GF-D8 (cell line): ENCODE data around the gene SOHLH1.
"Not testable (repeated sequence)": the region's sequence is repeated elsewhere in the genome, so short reads cannot be mapped to it uniquely, and the experiment has no call there.

Experiments used
- DNase-seq: peaks from one replicate; lab custom pipeline; 2025; lab: John Stamatoyannopoulos, UW

The SOHLH1 gene

GRCh38 chr9:135677641-135678168 is 21.6 kb downstream of the SOHLH1 start:
- DNase-seq: no peak

GRCh38 chr9:135676891-135677290 is 22.4 kb downstream of the SOHLH1 start:
- no peak for DNase-seq

- DNase-seq: no peak
Measured at GRCh38 chr9:135674977-135675376, 24.3 kb downstream of the SOHLH1 start.

GRCh38 chr9:135673941-135674340 is 25.3 kb downstream of the SOHLH1 start:
- no peak for DNase-seq

- not testable (repeated sequence) for DNase-seq
Measured at GRCh38 chr9:135672786-135673185, 26.5 kb downstream of the SOHLH1 start.

DNA sequence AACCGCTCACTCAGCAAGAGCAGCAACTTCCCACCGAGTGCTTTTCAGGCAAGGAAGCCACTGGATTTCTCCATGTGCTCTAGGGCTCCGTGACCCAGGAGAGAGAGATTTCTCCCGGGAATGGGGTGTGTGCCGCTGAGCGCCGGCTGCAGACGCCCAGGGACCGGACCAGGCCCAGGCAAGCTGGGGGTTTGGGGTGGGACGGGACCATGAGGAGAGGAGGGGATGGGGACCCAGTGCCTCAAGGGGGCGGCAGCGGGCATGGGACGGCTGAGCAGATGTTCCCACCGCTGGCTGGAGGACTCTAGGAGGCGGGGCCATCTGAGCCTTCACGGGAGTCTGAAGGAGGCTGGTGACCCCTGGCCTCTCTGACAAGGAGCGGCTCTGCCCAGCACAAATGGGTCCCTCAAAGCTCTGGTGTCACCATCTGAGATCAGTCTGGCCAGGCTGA is 27.7 kb downstream of the SOHLH1 start:
- DNase-seq: no peak

- no peak for DNase-seq
Measured at GRCh38 chr9:135670721-135671590, 28.3 kb downstream of the SOHLH1 start.

DNA sequence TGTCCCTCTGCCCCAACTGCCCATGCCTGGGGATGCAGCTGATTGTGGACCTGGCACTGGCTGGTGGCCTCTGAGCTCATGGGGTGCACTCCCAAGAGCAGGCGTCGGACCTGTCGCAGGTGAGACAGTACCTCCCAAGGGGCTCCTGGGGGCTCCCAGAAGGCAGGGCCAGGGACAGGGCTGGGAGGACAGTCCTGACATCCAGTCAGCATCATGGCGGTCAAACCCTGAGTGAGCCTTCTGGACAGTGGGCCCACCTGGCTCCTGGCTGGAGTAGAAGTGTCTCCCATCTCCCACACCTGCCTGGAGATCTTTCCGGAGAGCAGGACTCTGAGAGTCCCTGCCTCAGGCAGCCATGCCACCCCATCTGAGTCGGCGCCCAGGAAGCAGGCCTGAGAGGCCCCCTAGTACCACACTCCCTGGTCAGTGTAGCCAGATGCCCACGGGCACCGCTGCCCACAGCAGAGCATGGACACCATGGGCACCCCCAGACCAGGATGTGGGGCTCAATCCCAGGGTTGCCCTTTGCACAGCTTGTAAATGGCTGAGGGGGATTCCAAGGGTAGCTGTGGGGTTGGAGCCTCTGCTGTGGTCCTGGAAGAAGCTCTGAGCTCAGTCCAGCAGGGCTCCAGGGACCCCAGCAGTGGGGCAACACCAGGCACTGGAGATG is 29.5 kb downstream of the SOHLH1 start:
- DNase-seq: no peak

GRCh38 chr9:135669018-135669417 is 30.3 kb downstream of the SOHLH1 start:
- not testable (repeated sequence) for DNase-seq

DNA sequence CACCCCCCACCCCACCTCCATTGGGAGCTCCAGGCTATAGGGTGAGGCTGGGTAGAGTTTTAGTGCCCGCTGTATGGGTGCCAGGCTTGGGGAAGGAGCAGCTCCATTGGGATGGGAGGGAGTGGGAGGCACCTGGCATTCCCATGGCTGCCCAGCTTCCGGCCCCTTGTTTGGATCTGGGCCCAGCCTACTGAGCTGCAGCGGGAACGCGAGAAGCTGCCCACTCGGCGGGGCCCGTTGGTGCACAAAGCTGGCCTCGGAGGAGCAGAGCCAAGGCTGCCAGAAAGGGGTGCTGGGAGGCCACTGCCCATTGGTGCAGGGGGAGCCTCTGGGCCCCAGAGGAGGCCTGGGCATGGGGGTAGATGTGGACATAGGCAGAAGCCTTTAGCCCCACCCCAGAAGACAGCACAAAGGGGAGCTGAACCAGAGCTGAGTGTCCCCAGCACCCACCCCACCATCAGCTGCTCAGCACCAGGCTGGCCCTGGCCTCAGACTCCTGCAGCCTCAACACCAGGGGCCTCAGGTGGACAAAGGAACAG is 31.7 kb downstream of the SOHLH1 start:
- no peak for DNase-seq

GRCh38 chr9:135666534-135667462 is 32.5 kb downstream of the SOHLH1 start:
- no peak for DNase-seq

- no peak for DNase-seq
Measured at GRCh38 chr9:135665795-135666189, 33.5 kb downstream of the SOHLH1 start.

DNA sequence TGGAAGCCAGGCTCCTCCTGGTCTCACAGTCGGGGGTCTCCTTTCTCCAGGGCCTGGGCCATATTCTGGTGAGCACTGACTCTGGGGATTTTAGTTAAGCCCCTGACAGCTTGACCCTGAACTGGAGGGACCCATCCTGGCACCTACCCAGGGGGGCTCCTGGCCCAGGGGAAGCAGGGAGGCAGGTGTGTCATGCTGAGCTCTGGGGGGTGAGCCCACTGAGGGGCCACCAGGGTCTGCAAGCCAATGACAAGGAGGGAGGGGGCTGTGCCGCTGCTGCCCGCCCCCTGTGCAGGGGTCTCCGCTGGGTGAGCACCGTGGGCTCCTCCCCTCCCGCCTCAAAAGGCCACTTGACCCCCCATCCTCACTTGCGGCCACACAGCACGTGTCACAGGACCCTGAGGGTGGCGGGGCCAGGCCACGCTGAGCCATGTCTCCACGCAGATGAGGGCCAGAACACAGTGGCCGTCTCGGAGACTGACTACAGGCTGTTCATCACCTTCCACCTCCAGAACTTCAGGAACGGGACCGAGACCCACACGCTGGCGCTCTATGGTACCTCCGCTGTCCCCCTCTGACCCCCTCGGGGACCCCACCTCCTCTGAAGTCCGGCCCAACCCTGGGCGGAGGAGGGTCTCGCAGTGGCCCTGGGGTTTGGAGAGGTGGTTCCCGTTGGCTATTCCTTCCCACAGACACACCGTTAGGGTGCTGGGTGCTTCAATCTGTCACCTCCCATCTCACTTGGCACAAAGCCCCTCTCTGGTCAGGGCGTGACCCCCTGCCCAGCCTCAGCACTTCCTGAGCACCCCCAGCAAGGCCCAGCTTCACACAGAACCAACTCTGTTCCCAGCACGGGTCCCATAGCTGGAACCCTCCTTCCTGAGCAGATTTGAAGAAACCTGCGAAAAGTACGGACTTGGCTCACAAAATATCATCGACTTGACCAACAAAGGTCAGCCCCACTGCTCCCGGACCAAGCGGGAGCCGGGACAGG is 34.2 kb downstream of the SOHLH1 start:
- DNase-seq: no peak

DNA sequence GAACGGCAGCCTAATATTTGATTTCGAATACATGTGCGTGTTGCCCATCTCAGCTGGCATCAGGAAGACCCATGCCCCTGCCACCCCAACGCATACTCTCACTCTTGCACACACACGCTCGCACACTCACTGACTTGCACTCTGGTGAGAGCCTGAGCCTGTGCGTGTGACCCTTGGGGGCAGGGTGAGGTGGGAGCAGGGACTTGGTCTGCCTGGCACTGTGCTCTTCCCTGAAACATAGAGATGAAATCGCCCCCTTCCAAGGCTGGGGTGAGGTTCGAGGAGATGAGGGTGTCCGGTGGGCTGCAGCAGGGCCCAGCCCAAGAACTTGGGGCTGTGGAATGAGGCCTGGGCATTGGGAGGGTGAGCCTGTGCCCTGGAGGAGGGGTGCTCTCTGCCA is 35.0 kb downstream of the SOHLH1 start:
- DNase-seq: no peak

GRCh38 chr9:135663857-135664256 is 35.4 kb downstream of the SOHLH1 start:
- DNase-seq: no peak

- no peak for DNase-seq
Measured at GRCh38 chr9:135663451-135663770, 35.9 kb downstream of the SOHLH1 start.

GRCh38 chr9:135662758-135663450 is 36.4 kb downstream of the SOHLH1 start, which contains the start of gene LCN9:
LCN9 (plus strand) TSS chr9:135663309; CDS start chr9:135663322, 13 bp downstream.
- no peak for DNase-seq

DNA sequence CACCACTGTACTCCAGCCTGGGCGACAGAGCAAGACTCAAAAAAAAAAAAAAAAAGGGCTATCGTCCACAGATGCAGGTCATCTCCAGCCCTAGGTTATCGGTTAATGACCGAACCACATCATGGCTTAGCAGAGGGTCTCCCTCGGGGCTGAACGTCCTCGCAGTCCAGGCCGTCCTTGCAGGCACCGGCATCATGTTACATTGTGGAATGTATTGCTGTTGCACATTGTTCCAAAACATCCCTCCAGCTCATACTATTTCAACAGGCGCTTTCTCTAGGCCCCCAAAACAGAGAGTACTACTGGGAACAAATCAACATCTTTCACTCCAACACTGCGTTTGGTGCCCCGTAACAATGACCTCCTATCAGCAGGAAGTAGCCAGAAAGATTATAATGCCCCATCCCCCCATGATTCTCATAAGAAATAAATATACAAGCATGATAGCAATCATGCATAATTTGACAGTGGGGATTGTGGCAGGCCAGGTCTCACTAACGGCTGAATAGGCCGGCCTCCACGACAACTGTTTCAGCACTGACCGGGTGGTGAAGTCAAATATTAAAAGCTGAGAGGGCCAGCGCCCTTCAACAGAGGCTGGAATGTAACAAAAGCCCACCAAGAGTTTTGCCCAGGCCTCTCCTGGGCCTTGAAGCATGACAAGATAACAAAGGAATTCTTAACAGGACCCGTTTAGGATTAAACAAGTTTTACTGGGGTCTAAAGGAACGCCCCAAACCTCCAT is 37.3 kb downstream of the SOHLH1 start:
- no peak for DNase-seq

DNA sequence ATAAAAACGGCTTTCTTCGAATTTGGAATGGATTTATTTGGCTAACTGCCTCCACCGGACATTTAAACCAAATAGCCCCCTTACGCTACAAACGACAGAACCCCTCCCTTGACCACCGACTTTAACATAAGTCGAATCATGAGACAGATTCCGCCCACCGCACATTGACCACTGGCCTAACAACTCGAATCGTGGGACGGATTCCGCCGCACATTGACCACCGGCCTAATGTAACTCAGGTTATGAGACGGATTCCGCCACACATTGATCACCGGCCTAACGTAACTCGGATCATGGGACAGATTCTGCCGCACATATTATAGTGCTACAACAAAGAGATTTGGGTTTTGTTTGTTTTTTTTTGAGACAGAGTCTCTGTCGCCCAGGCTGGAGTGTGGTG is 38.9 kb downstream of the SOHLH1 start:
- no peak for DNase-seq
